IPS-NIHi11 (cell line): ENCODE data around the gene BFAR.
"Not testable (repeated sequence)": the region's sequence is repeated elsewhere in the genome, so short reads cannot be mapped to it uniquely, and the experiment has no call there.

Experiments used
- DNase-seq: peaks from one replicate; pipeline ENCODE4 v3.0.0; 2012; ENCODE audit warnings: mixed read lengths, low spot score

The BFAR gene

GRCh38 chr16:14685870-14686793 is 53.4 kb downstream of the BFAR start:
- DNase-seq, result not testable (repeated sequence)

DNA sequence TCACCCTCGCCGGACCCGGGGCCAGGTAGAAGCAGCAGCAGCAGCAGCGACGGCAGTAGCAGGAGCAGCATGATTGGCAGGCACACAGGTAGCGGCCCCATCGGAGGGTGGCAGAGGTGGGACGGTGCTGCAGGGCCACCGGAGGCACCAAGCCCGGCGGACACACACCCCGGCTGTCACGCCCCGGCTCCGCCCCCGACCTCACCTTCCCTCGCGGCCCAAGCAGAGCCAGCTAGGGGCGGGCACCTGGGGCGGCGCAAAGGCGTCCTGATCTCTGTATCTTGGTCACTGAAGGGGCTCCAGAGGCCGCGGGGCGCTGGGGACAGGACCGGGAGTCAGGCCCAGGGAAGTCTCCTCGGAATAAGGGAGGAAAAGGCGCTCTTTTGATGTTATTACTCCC is 61.4 kb downstream of the BFAR start, which contains the start of gene PLA2G10:
Gene PLA2G10, minus strand, starts transcription at position 180 of the 400 bp plus-strand sequence. Its CDS starts 79 bp downstream, at position 101.
- not testable (repeated sequence) for DNase-seq

- DNase-seq, result not testable (repeated sequence)
These were observed 69.1 kb downstream of the BFAR start for GRCh38 chr16:14701859-14702258.

DNA sequence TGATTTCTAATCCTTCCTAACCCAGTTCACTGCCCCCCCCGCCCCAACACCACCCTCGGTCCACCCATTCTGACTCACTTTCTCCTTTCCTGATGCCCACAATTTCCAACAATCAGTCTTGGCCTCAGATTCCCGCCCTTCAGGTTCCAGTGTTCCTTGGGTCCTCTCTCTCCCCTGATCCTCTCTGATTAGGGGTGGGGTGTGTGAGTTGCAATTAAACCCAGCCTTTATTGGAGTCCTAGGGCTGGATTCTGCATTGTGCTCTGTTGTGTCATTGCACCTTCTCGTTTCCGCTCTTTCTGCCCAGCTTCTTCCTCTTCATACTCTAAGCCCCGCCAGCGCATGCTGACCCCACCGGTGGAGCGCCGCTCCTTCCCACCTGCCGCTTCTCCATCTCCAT is 69.9 kb downstream of the BFAR start:
- not testable (repeated sequence) for DNase-seq

- not testable (repeated sequence) for DNase-seq
These were observed 70.6 kb downstream of the BFAR start, which contains the start of gene NPIPA3 for GRCh38 chr16:14703156-14704011. TSS of gene NPIPA3 (plus strand) at chr16:14703411. CDS start at chr16:14708944, 5,533 bp downstream.
